Measurements from ENCODE around the gene RIN1.

The RIN1 gene

DNA sequence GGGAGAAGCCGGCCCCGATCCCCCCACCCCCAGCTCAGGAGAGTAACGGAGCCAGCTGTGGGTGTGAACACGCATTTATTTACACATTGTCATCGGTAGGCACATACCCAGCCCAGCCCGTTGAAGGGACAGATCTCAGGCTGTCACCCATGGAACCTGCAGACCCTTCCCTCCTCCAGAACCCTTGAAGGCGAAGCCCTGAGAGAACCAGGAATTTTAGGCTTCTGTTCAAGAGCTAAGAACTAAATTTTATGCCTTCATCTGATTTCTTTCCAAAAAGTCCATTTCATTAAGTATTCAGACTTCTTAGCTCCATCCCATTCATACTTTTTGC lies 9.0 kb upstream of the RIN1 start:
- TF ChIP-seq, protein P1, sequence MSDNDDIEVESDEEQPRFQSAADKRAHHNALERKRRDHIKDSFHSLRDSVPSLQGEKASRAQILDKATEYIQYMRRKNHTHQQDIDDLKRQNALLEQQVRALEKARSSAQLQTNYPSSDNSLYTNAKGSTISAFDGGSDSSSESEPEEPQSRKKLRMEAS (IDR thresholded peaks at IDR 0.05; ENCODE audit: low read depth, low read length): no peak
- TF ChIP-seq POLR2A (IDR thresholded peaks at IDR 0.05; ENCODE audit: extremely low read depth, insufficient read length) (no peak), MYC (IDR thresholded peaks at IDR 0.05; ENCODE audit: low read depth, low read length) (no peak)
- TF ChIP-seq, protein P2, sequence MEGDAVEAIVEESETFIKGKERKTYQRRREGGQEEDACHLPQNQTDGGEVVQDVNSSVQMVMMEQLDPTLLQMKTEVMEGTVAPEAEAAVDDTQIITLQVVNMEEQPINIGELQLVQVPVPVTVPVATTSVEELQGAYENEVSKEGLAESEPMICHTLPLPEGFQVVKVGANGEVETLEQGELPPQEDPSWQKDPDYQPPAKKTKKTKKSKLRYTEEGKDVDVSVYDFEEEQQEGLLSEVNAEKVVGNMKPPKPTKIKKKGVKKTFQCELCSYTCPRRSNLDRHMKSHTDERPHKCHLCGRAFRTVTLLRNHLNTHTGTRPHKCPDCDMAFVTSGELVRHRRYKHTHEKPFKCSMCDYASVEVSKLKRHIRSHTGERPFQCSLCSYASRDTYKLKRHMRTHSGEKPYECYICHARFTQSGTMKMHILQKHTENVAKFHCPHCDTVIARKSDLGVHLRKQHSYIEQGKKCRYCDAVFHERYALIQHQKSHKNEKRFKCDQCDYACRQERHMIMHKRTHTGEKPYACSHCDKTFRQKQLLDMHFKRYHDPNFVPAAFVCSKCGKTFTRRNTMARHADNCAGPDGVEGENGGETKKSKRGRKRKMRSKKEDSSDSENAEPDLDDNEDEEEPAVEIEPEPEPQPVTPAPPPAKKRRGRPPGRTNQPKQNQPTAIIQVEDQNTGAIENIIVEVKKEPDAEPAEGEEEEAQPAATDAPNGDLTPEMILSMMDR (IDR thresholded peaks at IDR 0.05; ENCODE audit: low read depth, low read length): no peak
- H3K4me3 ChIP-seq (ENCODE audit: low read depth, low read length): peak overlapping the region; percentile 72
- no peak for DNase-seq (ENCODE audit: low read depth)

- TF ChIP-seq, protein P1 (IDR thresholded peaks at IDR 0.05; ENCODE audit: low read depth, low read length): peak; percentile 56
- TF ChIP-seq, protein P2 (IDR thresholded peaks at IDR 0.05; ENCODE audit: low read depth, low read length): no peak
- TF ChIP-seq POLR2A (IDR thresholded peaks at IDR 0.05; ENCODE audit: extremely low read depth, insufficient read length) (peak; percentile 86), MYC (IDR thresholded peaks at IDR 0.05; ENCODE audit: low read depth, low read length) (peak; percentile 73)
- H3K4me3 ChIP-seq (ENCODE audit: low read depth, low read length): peak within 1 kb of the TSS; percentile 72
- DNase-seq (ENCODE audit: low read depth): peak; percentile 98
These were observed 8.5 kb upstream of the RIN1 start, which contains the start of gene BRMS1 for GRCh38 chr11:66344550-66345315. BRMS1 (minus strand) TSS chr11:66345104; CDS start chr11:66342234, 2,870 bp downstream.

- no peak overlapping the region for H3K4me3 ChIP-seq (ENCODE audit: low read depth, low read length)
- TF ChIP-seq, protein P1 (IDR thresholded peaks at IDR 0.05; ENCODE audit: low read depth, low read length): no peak
- TF ChIP-seq POLR2A (IDR thresholded peaks at IDR 0.05; ENCODE audit: extremely low read depth, insufficient read length) (no peak), MYC (IDR thresholded peaks at IDR 0.05; ENCODE audit: low read depth, low read length) (no peak)
- TF ChIP-seq, protein P2 (IDR thresholded peaks at IDR 0.05; ENCODE audit: low read depth, low read length): no peak
- no peak for DNase-seq (ENCODE audit: low read depth)
These were observed 6.9 kb upstream of the RIN1 start for GRCh38 chr11:66343176-66343575.

DNA sequence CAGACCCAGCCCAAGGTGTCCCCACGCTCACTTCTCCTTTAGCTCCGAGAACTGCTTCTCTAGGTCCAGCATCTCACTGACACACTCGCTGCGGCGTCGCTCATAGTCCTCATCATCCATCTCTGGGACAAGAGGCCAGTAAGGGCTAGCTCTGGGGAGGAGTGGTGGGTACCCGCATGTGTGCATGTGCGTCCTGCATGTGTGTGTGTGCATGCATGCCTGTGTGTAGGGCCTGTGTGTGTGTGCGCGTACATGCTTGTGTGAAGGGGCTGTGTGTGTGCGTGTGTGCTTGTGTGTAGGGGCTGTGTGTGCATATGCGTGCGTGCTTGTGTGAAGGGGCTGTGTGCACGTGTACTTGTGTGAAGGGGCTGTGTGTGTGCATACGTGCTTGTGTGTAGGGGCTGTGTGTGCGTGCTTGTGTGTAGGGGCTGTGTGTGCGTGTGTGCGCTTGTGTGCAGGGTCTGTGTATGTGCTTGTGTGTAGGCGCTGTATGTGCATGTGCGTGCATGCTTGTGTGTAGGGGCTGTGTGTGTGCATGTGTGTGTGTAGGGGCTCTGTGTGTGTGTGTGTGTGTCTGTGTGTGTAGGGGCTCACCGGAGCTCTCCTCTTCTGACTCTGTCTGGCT lies 5.4 kb upstream of the RIN1 start:
- TF ChIP-seq, protein P2 (IDR thresholded peaks at IDR 0.05; ENCODE audit: low read depth, low read length): no peak
- TF ChIP-seq POLR2A (IDR thresholded peaks at IDR 0.05; ENCODE audit: extremely low read depth, insufficient read length) (no peak), MYC (IDR thresholded peaks at IDR 0.05; ENCODE audit: low read depth, low read length) (no peak)
- TF ChIP-seq, protein P1 (IDR thresholded peaks at IDR 0.05; ENCODE audit: low read depth, low read length): no peak
- DNase-seq (ENCODE audit: low read depth): no peak
- H3K4me3 ChIP-seq (ENCODE audit: low read depth, low read length): no peak overlapping the region

DNA sequence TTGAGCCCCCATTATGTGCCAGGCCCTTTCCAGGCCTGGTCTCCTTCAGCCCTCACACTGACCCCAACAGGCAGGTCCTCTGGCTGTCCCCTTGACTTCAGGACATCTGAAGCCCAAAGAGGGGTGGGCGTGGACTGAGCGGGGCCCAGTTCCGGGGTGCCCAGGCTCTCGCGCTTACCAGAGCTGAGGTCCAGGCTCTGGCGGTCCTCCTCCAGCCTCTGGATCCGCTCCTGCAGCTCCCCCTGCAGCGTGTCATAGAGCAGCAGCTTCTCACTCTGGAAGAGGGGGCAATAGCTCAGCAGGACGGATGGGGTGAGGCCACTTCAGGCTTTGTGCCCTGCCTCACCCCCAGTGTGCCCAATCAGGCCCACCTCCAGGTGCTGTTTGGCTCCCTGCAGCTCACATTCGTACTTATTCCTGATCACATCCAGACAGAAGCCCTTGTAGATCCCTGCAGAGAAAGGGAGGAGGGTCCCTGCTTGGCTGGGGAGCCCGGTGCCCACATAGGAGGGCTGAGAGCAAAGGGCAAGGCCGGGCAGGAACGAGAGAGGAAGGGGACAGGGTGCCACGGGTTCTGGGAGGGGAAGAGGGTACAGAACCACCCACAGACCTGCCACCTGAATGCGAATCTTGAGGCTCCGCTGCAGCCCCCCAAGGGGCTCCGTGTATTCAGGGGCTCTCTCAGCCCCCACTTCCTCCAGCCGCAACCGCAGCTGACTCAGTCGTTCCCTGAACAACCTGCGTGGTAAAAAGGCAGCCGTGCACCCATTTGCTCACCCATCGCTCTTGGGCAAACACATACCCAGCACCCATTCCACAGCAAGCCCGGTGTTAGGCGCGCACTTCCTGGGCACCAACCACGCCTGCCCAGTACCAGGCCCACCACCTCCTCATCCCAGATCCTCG lies 4.6 kb upstream of the RIN1 start:
- TF ChIP-seq POLR2A (IDR thresholded peaks at IDR 0.05; ENCODE audit: extremely low read depth, insufficient read length): no peak
- TF ChIP-seq MYC (IDR thresholded peaks at IDR 0.05; ENCODE audit: low read depth, low read length): no peak
- TF ChIP-seq, protein P1 (IDR thresholded peaks at IDR 0.05; ENCODE audit: low read depth, low read length): no peak
- TF ChIP-seq, protein P2 (IDR thresholded peaks at IDR 0.05; ENCODE audit: low read depth, low read length): no peak
- no peak for DNase-seq (ENCODE audit: low read depth)
- H3K4me3 ChIP-seq (ENCODE audit: low read depth, low read length): no peak overlapping the region

Data from NB4 (cell line).